HG03342 (cell line): ENCODE results near the gene OSBPL5.

Experiments
- ATAC-seq: cut with Tn5 transposase; IDR thresholded peaks from one replicate; pipeline ENCODE4 v1.9.1; 2021; ENCODE audit warnings: mild to moderate bottlenecking, moderate library complexity; ENCODE audit not compliant: unreplicated experiment

Gene OSBPL5

GRCh38 chr11:3060436-3061025 lies 104.6 kb downstream of the OSBPL5 start:
- ATAC-seq: no peak

- no peak for ATAC-seq
Observed at GRCh38 chr11:3058753-3059664, 106.1 kb downstream of the OSBPL5 start.

GRCh38 chr11:3057069-3057963 lies 107.8 kb downstream of the OSBPL5 start, which contains the start of gene CARS1:
Gene CARS1 (minus strand): TSS chr11:3057423. CDS start chr11:3057367, 56 bp downstream.
- ATAC-seq: peak; percentile 96

- no peak for ATAC-seq
Observed at GRCh38 chr11:3056296-3057068, 108.6 kb downstream of the OSBPL5 start.

GRCh38 chr11:3055891-3056290 lies 109.2 kb downstream of the OSBPL5 start:
- no peak for ATAC-seq

GRCh38 chr11:3052567-3052966 lies 112.5 kb downstream of the OSBPL5 start:
- ATAC-seq: no peak

GRCh38 chr11:3052109-3052479 lies 113.0 kb downstream of the OSBPL5 start:
- ATAC-seq: no peak

- ATAC-seq: no peak
Observed at GRCh38 chr11:3051196-3052108, 113.7 kb downstream of the OSBPL5 start.

- ATAC-seq: no peak
Observed at GRCh38 chr11:3050386-3051195, 114.5 kb downstream of the OSBPL5 start.

- ATAC-seq: peak; percentile 90
Observed at GRCh38 chr11:3049430-3050243, 115.5 kb downstream of the OSBPL5 start.

- ATAC-seq: no peak
Observed at GRCh38 chr11:3047637-3048036, 117.5 kb downstream of the OSBPL5 start.

- no peak for ATAC-seq
Observed at GRCh38 chr11:3046641-3047040, 118.5 kb downstream of the OSBPL5 start.

GRCh38 chr11:3046190-3046589 lies 118.9 kb downstream of the OSBPL5 start:
- ATAC-seq: no peak

- ATAC-seq: no peak
Observed at GRCh38 chr11:3044915-3045314, 120.2 kb downstream of the OSBPL5 start.

- ATAC-seq: no peak
Observed at GRCh38 chr11:3044004-3044403, 121.1 kb downstream of the OSBPL5 start.

GRCh38 chr11:3043315-3043871 lies 121.7 kb downstream of the OSBPL5 start:
- no peak for ATAC-seq

- no peak for ATAC-seq
Observed at GRCh38 chr11:3042496-3043314, 122.4 kb downstream of the OSBPL5 start.
